ENCODE data around the gene DLGAP4. TPM values are rescaled to one million over a fixed set of nuclear protein-coding genes. Genes with fewer than 3 reads are reported as not detected.

DLGAP4 gene
- total and polyA plus RNA-seq, 9 of the 15 experiments (the other 6 are each of a cell fraction or from before 2014, with no cell fraction given): 0.31 to 34.1 (median 4.5) TPM

DNA sequence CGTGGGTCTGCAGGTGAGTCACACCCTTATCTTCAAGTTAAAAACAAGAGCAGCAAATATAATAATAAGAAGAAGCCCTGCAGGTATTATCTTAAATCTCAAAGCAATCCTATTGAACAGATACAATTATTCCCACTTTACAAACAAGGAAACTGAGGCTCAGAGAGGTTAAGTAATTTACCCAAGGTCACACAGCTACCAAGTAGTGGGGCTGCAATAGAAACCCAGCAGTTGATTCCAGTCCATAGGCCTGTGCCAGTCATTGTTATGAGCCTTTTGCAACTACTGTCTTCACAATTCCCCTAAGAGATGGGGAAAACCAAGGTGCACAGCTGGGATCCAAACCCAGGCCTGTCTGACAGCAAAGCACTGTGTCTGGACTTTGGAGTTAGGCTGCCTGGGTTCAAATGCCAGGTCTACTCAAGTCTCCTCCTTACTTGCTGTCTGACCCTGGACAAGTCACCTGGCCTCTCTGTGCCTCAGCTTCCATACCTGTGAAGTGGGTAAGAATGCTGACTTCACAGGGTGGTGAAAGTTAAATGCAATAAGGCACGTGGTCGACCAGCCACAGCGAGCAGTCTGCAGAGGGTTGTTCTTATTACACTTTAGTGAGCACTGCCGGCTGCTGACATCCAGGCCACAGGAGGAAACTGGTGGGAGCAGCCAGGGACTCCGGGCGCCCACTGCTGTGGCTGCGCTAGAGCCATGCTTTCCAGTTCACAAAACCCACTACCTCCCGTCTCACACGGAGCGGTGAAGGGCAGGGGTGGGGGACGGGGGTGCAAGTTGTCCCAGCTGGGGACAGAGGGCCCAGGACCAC, 241.3 kb downstream of the DLGAP4 start (continued):
- TF ChIP-seq DNMT1 (IDR thresholded peaks at IDR 0.05): no peak
- TF ChIP-seq, protein P1, sequence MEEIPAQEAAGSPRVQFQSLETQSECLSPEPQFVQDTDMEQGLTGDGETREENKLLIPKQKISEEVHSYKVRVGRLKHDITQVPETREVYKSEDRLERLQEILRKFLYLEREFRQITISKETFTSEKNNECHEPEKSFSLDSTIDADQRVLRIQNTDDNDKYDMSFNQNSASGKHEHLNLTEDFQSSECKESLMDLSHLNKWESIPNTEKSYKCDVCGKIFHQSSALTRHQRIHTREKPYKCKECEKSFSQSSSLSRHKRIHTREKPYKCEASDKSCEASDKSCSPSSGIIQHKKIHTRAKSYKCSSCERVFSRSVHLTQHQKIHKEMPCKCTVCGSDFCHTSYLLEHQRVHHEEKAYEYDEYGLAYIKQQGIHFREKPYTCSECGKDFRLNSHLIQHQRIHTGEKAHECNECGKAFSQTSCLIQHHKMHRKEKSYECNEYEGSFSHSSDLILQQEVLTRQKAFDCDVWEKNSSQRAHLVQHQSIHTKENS (CRISPR knock-in tag; IDR thresholded peaks at IDR 0.05): no peak
- TF ChIP-seq, protein P2, sequence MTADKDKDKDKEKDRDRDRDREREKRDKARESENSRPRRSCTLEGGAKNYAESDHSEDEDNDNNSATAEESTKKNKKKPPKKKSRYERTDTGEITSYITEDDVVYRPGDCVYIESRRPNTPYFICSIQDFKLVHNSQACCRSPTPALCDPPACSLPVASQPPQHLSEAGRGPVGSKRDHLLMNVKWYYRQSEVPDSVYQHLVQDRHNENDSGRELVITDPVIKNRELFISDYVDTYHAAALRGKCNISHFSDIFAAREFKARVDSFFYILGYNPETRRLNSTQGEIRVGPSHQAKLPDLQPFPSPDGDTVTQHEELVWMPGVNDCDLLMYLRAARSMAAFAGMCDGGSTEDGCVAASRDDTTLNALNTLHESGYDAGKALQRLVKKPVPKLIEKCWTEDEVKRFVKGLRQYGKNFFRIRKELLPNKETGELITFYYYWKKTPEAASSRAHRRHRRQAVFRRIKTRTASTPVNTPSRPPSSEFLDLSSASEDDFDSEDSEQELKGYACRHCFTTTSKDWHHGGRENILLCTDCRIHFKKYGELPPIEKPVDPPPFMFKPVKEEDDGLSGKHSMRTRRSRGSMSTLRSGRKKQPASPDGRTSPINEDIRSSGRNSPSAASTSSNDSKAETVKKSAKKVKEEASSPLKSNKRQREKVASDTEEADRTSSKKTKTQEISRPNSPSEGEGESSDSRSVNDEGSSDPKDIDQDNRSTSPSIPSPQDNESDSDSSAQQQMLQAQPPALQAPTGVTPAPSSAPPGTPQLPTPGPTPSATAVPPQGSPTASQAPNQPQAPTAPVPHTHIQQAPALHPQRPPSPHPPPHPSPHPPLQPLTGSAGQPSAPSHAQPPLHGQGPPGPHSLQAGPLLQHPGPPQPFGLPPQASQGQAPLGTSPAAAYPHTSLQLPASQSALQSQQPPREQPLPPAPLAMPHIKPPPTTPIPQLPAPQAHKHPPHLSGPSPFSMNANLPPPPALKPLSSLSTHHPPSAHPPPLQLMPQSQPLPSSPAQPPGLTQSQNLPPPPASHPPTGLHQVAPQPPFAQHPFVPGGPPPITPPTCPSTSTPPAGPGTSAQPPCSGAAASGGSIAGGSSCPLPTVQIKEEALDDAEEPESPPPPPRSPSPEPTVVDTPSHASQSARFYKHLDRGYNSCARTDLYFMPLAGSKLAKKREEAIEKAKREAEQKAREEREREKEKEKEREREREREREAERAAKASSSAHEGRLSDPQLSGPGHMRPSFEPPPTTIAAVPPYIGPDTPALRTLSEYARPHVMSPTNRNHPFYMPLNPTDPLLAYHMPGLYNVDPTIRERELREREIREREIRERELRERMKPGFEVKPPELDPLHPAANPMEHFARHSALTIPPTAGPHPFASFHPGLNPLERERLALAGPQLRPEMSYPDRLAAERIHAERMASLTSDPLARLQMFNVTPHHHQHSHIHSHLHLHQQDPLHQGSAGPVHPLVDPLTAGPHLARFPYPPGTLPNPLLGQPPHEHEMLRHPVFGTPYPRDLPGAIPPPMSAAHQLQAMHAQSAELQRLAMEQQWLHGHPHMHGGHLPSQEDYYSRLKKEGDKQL (CRISPR knock-in tag; IDR thresholded peaks at IDR 0.05; ENCODE audit: borderline replicate concordance): no peak
- peak; percentile 33 for TF ChIP-seq BRD9 (IDR thresholded peaks at IDR 0.05; ENCODE audit: low read depth, partially characterized antibody)
- TF ChIP-seq PRPF4 (IDR thresholded peaks at IDR 0.05; ENCODE audit: insufficient read depth, low read depth, low read length, poor library complexity, severe bottlenecking): no peak
- no peak for TF ChIP-seq ETV1 (tag; conservative IDR thresholded peaks at IDR 0.05; ENCODE audit: low read depth)
- no peak for TF ChIP-seq ZNF699 (CRISPR knock-in tag; IDR thresholded peaks at IDR 0.05; ENCODE audit: insufficient replicate concordance)
- no peak for TF ChIP-seq SRSF9 (IDR thresholded peaks at IDR 0.05; ENCODE audit: borderline replicate concordance, low read depth, low read length)
- no peak for TF ChIP-seq CEBPB (tag; IDR thresholded peaks at IDR 0.05)
- no peak for TF ChIP-seq ETS2 (tag; IDR thresholded peaks at IDR 0.05; ENCODE audit: borderline replicate concordance, poor library complexity, severe bottlenecking)
- TF ChIP-seq SP1 (CRISPR knock-in tag; IDR thresholded peaks at IDR 0.05): no peak
- TF ChIP-seq RFX7 (CRISPR knock-in tag; IDR thresholded peaks at IDR 0.05): no peak
- TF ChIP-seq KDM1A (IDR thresholded peaks at IDR 0.05): peak; percentile 72 to 75

All from K562 (cell line).